B cell (primary cell): ENCODE results near the gene HNRNPF. TPM values are rescaled to one million over a fixed set of nuclear protein-coding genes. Genes with fewer than 3 reads are reported as not detected.

Experiments
- ATAC-seq: fragments of 200-7000 bp; cut with Tn5 transposase; one replicate; pipeline ENCODE4 v1.10.0; 2021; ENCODE audit warnings: low read depth, mild to moderate bottlenecking, moderate number of reproducible peaks, moderate library complexity
- CTCF ChIA-PET: fragments of 350-600 bp; sonication (Branson Sonifier 250); formaldehyde crosslinking; loops from one replicate; lab custom pipeline; 2021; ENCODE audit warnings: antibody characterized with exemption, inconsistent platforms; lab: Charles Lee
- POLR2A ChIA-PET: fragments of 350-600 bp; sonication (Branson Sonifier 250); formaldehyde crosslinking; loops from one replicate; lab custom pipeline; 2021; ENCODE audit warnings: antibody characterized with exemption; lab: Charles Lee
- DNase-seq: peaks from one replicate; pipeline ENCODE4 v3.0.0; 2013
- H2AFZ ChIP-seq: 2 replicates; pipeline ENCODE4 v1.6.1; 2012; ENCODE audit warnings: mild to moderate bottlenecking, low read depth, low read length; ENCODE audit not compliant: insufficient read depth, poor library complexity, severe bottlenecking
- H3K27ac ChIP-seq, 2 donors: 1 replicate in 1 of 2; 2 replicates in 1 of 2; pipeline ENCODE4 v1.5.1; 2012 to 2013; ENCODE audit warnings: low read length in 2 of 2, mild to moderate bottlenecking in 2 of 2, moderate library complexity in 1 of 2
- H3K27me3 ChIP-seq, 4 experiments: fragments of 200-600 bp in 1 of 4; sonication (generic) in 1 of 4; replicated peaks in 1 of 4; 1 replicate in 2 of 4; 2 replicates in 2 of 4; pipeline versions ENCODE4 v1.6.1 to v1.7.0; 2013 to 2016; ENCODE audit warnings: low read length in 3 of 4, mild to moderate bottlenecking in 2 of 4, mixed read lengths in 1 of 4, moderate library complexity in 1 of 4; ENCODE audit not compliant: insufficient read depth in 4 of 4, control insufficient read depth in 3 of 4; ENCODE audit errors: control extremely low read depth in 1 of 4
- H3K36me3 ChIP-seq, 2 experiments: replicated peaks in 1 of 2; 1 replicate in 1 of 2; 2 replicates in 1 of 2; pipeline versions ENCODE4 v1.6.1 to v1.7.1; 2013; ENCODE audit warnings: low read length in 1 of 2; ENCODE audit not compliant: insufficient read depth in 2 of 2, control insufficient read depth in 1 of 2; ENCODE audit errors: control extremely low read depth in 1 of 2, extremely low read depth in 1 of 2
- H3K4me1 ChIP-seq, 2 donors: fragments of 200-600 bp in 1 of 2; sonication (generic) in 1 of 2; 1 replicate in 1 of 2; 2 replicates in 1 of 2; pipeline versions ENCODE4 v1.5.1 to v1.6.1; 2013 to 2017; ENCODE audit warnings: low read length in 2 of 2; ENCODE audit not compliant: control insufficient read depth in 2 of 2, insufficient read depth in 2 of 2
- H3K4me2 ChIP-seq: replicated peaks from 2 replicates; pipeline ENCODE3; 2012; ENCODE audit warnings: mild to moderate bottlenecking, low read depth, low read length; ENCODE audit not compliant: poor library complexity, severe bottlenecking
- H3K4me3 ChIP-seq, 5 experiments: fragments of 200-600 bp in 1 of 5; sonication (generic) in 1 of 5; 1 replicate in 3 of 5; 2 replicates in 2 of 5; pipeline versions ENCODE4 v1.5.1 to v1.7.0; 2011 to 2016; ENCODE audit warnings: low read length in 4 of 5, mild to moderate bottlenecking in 4 of 5, low read depth in 2 of 5, control low read depth in 1 of 5, moderate library complexity in 1 of 5; ENCODE audit not compliant: insufficient read depth in 1 of 5; ENCODE audit errors: control extremely low read depth in 1 of 5, extremely low read depth in 1 of 5
- H3K79me2 ChIP-seq: fragments of 200-600 bp; sonication (generic); one replicate; pipeline ENCODE4 v1.6.0; 2016; ENCODE audit warnings: low read length; ENCODE audit not compliant: control insufficient read depth, insufficient read depth
- H3K9ac ChIP-seq: fragments of 200-600 bp; sonication (generic); 2 replicates; pipeline ENCODE4 v1.6.1; 2017; ENCODE audit warnings: mild to moderate bottlenecking, low read length, moderate library complexity
- H3K9me3 ChIP-seq, 3 donors: one replicate each; pipeline versions ENCODE4 v1.6.1 to v1.7.1; 2013; ENCODE audit warnings: low read length in 2 of 3; ENCODE audit not compliant: control insufficient read depth in 2 of 3, insufficient read depth in 1 of 3; ENCODE audit errors: control extremely low read depth in 1 of 3
- H4K20me1 ChIP-seq: 2 replicates; pipeline ENCODE4 v1.6.0; 2012; ENCODE audit warnings: mild to moderate bottlenecking, low read length; ENCODE audit not compliant: insufficient read depth, control insufficient read depth, poor library complexity, severe bottlenecking
- H3K27ac Mint-ChIP-seq: one replicate; pipeline ENCODE4 v1.8.0; 2021; ENCODE audit warnings: mixed read lengths
- H3K27me3 Mint-ChIP-seq: one replicate; pipeline ENCODE4 v1.8.0; 2021; ENCODE audit warnings: mixed read lengths
- H3K4me1 Mint-ChIP-seq: one replicate; pipeline ENCODE4 v1.8.0; 2021; ENCODE audit warnings: mixed read lengths
- H3K4me3 Mint-ChIP-seq: one replicate; pipeline ENCODE4 v1.8.0; 2021; ENCODE audit warnings: mixed read lengths
- H3K9me3 Mint-ChIP-seq: one replicate; pipeline ENCODE4 v1.8.0; 2022; ENCODE audit warnings: mixed read lengths; ENCODE audit not compliant: insufficient read depth
- CTCF ChIP-seq: fragments of 200-600 bp; IDR thresholded peaks from one replicate; pipeline ENCODE4 v1.8.0; 2022; ENCODE audit warnings: antibody characterized with exemption, mild to moderate bottlenecking
- EZH2 ChIP-seq: IDR thresholded peaks from 2 replicates; pipeline ENCODE4 v1.6.1; 2012; ENCODE audit warnings: borderline replicate concordance, low read depth, mild to moderate bottlenecking, moderate library complexity, low read length; ENCODE audit not compliant: insufficient read depth, poor library complexity, severe bottlenecking
- WGBS: methylation state at CpG from one replicate; pipeline ENCODE4 v1.1.5; 2013; ENCODE audit warnings: missing lambda C conversion rate; ENCODE audit not compliant: insufficient coverage; 5-methylcytosine and 5-hydroxymethylcytosine counted together
- intact Hi-C: fragments of 100-400 bp; cut with micrococcal nuclease; formaldehyde crosslinking; loops from one replicate; pipeline ENCODE4 v1.10.0; 2022
- polyA plus RNA-seq: library from polyadenylated mRNA; depleted of rRNA; stranded (reverse); fragments of >200 nt; gene quantifications from 2 replicates; pipeline ENCODE4 v1.2.3, GENCODE V29; 2012
- total RNA-seq, 2 donors: library from RNA; stranded (reverse); fragments of 120-200 nt in 1 of 2; gene quantifications; 1 replicate in 1 of 2; 2 replicates in 1 of 2; pipeline versions ENCODE4 v1.2.3 to v1.2.4, GENCODE V29; 2013 to 2022

The HNRNPF gene
- total and polyA plus RNA-seq, 2 donors (not counting 1 experiment from before 2014, with no cell fraction given): 76.7 to 161 TPM

- no peak overlapping the region for H3K4me3 ChIP-seq
- H3K27ac ChIP-seq: peak overlapping the region in 1 of 2 donors; percentile 57
- H2AFZ ChIP-seq: no peak overlapping the region
- no peak overlapping the region for H3K9ac ChIP-seq
- POLR2A ChIA-PET: interaction anchor here (0.5 to 0.6 kb wide), 2 partner anchors 22 to 38 kb away, joined by 3 to 12 read pairs; no protein-coding TSS in a partner anchor
- peaks cover 99% of the 10 kb centered on the region for H3K79me2 ChIP-seq
- Mint-ChIP-seq H3K9me3 (no peaks in the 10 kb centered on the region), H3K27me3 (no peaks in the 10 kb centered on the region), H3K27ac (peak overlapping the region; percentile 22), H3K4me1 (peaks cover 78% of the 10 kb centered on the region), H3K4me3 (peak overlapping the region; percentile 23)
- H3K4me1 ChIP-seq: peaks cover 86 to 88% of the 10 kb centered on the region in 2 donors
- peak overlapping the region; percentile 36 for H3K4me2 ChIP-seq
- DNase-seq (no peak), ATAC-seq (no peak)
- H3K27me3 ChIP-seq: no peaks in the 10 kb centered on the region
- peaks cover 81% of the 10 kb centered on the region for H4K20me1 ChIP-seq
- TF ChIP-seq EZH2: no peak
- no peak for TF ChIP-seq CTCF
- H3K36me3 ChIP-seq: peaks cover 0 to 18% of the 10 kb centered on the region in 2 experiments
- CTCF ChIA-PET: interaction anchor here (2.8 kb wide), 1 partner anchor 11 kb away, joined by 8 read pairs; no protein-coding TSS in a partner anchor
- H3K9me3 ChIP-seq: no peaks in the 10 kb centered on the region
- no CpG with 5 or more reads among the region's 2 CpGs for WGBS
- intact Hi-C loops: no loop called here
Observed at GRCh38 chr10:43401627-43402026, 7.4 kb downstream of the HNRNPF start.
